GM19240 (cell line): ENCODE data around the gene PDE8B.
A peak's percentile ranks its signal among the peaks of the same experiment; 100 is the strongest.
"Not testable (repeated sequence)": the region's sequence is repeated elsewhere in the genome, so short reads cannot be mapped to it uniquely, and the experiment has no call there.

Experiments
- DNase-seq: peaks from one replicate; pipeline ENCODE4 v3.0.0; 2011; ENCODE audit warnings: low spot score; ENCODE audit not compliant: insufficient read length

The PDE8B gene

DNA sequence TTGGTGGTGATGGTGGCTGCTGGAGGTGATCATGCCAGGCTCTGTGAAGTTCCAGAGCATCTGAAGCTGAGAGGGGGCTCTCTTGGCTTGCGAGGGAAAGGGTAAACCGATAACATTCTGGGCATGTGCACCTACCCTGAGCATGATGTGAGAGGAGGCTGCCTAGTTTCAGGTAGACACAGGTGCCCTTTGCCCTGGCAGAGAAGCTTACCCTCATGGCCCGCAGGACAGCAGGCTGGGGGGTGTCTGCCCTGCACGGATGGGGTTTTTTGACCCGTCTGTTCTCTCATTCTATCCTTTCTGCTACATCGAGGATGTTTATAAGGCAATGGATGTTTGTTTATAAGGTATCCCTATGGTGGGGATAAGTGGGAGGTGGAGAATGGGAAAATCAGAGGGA is 148.8 kb downstream of the PDE8B start:
- DNase-seq: no peak

DNA sequence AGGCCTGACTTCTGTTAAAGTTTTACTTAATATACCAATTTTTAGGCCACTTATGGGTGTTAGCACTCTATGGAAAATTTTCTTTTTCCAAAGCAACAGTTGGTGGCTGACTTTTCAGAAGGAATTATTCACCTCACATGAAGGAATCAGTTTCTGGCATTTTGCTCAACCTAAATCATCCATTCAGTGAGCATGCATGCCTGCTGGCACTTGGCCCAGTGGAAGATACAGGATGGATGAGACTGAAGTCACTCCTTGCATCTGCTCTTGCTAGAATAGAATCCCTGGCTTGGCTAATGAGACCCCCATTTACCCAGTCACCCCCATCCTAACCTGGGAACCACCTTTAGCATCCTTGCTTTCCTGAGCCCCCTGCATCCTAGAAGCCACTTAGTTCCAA is 149.9 kb downstream of the PDE8B start:
- DNase-seq: no peak

DNA sequence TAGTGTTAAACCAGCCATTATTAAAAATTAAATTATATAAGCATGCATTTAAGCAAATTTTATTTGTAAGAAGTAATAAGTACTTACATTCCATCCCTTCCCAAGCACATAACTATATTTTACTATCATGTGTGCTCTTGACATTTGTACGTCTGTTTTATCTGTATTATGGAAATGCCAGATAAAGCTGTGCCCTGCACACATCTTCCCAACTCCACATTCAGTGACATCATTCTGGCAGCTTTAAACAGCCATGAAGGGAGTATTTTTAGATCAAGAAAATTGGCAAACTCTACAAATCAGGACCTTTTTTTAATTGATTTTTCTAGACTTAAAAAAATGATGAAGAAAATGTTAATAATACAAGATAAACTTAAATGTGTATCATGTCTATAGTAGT is 150.5 kb downstream of the PDE8B start:
- DNase-seq: no peak

DNA sequence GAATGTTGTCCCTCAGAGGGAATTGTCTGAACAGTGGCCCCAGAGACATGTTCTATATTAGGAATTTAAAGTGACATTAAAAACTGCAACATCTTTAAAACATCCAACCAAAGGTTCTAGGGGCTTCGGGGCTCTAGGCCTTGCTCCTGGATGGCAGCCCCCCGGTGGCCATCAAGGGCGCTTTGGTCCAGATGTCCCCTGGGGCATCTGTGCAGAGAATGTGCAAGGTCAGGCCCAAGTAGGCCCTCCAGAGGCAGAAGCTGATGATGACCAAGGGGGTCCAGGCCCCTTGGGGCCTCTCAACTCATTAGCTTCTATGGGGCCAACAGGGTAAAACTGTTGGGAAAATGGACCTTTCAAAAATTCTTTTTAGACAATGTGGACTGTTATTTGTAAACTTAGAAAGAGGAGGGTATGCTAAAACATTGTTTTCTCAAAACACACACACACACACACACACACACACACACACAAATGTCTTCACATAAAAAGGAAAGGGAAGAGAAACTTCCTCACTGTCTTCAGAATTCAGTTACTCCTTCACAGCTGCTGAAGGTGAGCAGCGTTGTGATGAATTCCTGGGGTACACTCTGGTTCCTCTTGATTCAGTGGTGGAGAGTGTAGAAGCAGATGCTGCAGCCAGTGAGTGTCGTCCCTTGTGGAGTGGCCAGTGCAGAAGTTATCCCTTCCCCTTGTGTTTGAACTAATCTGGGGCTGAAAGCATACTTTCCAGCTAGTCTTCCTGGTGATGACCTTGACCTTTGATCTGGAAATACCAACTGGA is 156.4 kb downstream of the PDE8B start:
- DNase-seq: no peak

DNA sequence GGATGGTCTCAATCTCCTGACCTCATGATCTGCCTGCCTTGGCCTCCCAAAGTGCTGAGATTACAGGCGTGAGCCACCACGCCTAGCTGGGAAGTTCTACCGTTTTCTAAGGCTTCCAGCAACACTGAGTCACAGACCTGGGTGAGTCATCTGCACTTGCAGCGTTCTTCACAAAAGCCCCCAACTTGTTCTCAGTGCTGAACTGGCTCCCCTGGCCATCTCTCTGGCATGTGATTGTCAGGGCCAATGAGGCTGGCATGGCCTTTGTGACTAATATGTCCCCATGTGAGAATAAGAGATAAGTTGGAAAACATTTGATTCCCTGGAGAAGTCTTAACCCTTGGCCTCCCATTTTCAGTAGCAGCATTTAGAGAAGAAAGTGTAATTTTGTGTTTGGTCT is 157.3 kb downstream of the PDE8B start:
- no peak for DNase-seq

DNA sequence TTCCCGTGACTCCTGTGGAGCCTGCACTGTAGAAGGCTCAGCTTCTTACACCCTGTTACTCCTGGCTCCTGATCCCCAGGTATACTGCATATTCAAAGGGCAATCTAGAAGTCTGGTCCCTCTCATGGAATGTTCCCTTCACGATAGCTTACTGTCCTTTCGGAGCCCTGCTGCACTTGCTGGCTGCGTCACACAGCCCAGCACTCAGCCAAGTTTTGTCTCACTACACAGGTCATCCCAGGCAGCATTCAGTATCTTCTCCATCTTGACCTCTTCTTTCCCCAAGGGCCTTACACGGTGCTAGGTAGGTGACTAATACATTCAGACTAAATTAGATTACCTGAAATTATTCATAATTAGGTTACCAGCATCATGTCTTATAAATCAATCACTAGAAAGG is 157.9 kb downstream of the PDE8B start:
- DNase-seq: no peak

DNA sequence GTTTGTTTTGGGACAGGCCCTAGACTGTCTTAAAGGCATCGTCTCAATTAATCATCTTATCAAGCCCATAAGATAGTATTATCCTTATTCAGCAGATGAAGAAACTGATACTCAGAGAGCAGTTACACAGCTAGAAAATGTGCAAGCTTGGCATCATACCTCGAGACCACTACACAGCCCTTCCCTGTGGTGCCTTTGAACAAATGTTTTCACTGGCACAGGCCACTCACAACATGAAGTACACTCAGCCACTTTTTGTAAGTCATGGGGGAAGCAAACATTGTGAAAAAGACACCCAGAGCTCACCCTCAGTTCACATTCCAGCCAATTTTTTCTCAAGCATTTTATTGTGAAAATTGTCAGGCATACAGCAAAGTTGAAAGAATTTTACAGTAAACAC is 159.1 kb downstream of the PDE8B start:
- DNase-seq: no peak

DNA sequence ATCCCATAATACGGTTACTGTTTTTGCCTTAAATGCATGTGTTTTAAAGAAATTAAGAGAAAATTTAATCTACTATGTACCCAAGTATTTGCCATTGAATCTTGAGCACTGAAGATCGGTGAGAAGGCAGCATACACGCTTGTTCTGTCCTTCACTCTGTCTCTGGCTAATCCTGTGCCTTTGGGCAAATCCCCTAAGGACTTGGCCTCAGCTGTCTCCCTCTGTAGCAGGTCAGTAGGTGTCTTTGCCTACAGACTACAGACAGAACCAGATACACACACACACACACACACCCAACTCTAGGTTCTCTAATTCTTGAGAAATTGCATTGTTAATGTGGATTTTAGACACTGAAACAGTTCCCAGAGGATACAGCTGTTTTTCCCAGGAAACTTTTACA is 164.2 kb downstream of the PDE8B start:
- DNase-seq: no peak

DNA sequence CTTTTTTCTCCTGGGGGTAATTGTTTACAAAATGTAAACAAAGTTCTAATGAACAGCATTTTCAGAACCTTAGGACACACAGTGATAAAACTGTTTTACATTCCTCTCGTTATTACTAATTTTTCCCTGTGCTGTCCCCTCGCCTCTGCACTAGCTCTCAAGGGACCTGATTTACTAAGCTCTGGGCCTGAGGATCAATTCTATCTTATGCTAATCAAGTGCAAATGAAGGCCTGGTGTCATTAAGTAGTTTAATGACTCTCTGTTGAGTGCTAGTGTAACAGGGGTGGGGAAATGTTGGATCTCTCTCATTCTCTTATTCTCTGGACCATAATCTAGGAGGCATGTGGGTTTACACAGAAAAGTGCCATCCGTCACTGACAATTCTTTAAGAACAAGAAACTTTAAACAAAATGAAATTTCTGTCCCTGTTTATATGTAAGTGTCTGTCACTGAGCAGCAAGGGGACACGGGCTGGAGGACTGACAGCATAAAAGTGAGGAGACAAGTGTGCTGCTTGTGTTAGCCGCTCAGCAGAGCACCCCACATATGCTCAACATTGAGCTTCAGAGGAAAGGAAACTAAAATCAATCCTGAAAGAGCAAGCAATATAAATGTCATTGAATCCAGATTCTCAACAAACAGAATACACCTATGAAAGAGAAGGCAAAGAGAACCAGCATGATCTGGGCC is 166.3 kb downstream of the PDE8B start:
- no peak for DNase-seq

DNA sequence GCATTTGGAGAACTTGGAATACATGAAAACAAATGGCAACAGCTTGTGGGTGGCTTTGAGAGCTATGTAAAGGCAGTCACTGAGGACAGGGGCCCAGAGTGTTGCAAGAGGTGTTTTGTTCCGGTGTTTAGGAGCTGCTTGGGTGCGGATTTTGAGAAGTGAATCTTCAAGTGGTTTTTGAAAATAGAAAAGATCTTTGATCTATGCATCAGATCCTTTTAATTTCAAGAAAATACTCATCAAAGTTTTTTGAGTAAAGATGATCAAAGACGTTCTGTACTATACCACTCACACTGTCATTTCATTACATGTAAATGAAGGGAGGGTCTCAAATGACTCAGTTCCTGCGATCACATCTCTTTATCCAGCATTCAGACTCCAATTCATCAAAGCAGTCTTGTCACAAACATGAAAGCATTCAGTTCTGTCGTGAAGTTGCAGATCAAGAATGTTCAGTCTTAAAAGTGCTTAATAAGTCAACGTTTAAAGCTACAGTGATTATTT is 169.1 kb downstream of the PDE8B start:
- peak; percentile 28 for DNase-seq

DNA sequence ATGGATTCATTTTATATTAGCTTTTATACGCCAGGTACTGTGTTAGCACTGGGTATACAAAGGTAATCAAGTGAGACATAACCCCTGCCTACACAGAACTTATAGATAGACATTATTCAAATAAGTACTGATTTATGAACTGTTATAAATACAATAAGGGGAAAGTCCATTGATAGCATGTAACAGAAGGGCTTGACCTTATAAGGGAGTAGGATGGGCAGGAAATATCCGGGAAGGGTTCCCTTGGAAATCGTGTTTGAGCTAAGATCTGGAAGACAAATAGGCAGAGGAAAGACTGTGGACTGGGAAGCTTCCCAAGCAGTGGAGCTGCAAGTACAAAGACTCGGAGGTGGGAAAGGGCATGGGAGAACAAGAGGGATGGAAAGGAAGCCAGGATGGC is 170.2 kb downstream of the PDE8B start:
- no peak for DNase-seq

DNA sequence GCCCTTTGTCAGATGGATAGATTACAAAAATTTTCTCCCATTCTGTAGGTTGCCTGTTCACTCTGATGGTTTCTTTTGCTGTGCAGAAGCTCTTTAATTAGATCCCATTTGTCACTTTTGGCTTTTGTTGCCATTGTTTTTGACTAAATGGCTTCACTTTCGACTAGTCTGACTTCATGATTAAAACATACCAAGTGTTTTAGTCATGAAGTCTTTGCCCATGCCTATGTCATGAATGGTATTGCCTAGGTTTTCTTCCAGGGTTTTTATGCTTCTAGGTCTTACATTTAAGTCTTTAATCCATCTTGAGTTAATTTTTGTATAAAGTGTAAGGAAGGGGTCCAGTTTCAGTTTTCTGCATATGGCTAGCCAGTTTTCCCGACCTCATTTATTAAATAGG is 172.9 kb downstream of the PDE8B start:
- DNase-seq: not testable (repeated sequence)

DNA sequence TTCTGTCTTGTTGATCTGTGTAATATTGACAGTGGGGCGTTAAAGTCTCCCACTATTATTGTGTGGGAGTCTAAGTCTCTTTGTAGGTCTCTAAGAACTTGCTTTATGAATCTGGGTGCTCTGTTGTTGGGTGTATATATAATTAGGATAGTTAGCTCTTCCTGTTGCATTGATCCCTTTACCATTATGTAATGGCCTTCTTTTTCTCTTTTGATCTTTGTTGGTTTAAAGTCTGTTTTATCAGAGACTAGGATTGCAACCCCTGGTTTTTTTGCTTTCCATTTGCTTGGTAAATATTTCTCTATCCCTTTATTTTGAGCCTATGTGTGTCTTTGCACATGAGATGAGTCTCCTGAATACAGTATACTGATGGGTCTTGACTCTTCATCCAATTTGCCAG is 175.9 kb downstream of the PDE8B start:
- DNase-seq: not testable (repeated sequence)

DNA sequence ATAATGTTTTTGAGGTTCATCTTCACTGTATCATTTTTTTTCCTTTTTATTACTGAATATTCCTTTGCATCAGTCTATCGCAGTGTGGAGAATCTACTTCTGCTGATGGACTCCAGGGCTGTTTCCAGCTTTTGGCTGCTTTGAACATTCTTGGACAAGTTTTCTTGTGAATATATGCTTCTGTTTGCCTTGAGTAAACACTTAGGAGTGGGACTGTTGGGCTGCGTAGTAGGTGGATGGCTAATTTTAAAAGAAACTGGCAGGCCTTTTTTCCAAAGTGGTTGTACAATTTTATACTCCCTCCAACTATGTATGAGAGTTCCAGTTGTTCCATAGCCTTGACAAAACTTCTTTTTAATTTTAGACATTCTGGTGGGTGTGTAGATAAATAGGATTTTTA is 179.3 kb downstream of the PDE8B start:
- DNase-seq: no peak

DNA sequence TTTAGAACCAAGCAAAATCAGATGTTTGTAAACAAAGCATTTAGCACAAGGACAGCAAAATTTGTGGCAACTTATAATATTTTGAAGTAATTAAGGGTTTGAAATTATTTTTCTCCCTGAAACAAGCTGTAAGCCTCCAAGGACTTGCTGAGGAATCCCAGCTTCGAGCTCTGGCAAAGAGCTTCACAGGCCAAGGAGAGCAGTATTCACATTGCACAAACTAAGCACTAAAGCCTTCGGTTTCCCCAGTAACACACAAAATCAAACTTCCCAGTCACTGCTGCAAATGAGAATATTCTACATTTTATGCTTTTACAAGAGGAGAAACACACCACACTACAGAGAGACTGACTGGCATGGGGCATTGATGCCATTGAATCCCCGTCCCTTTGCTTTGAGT is 179.7 kb downstream of the PDE8B start:
- no peak for DNase-seq

DNA sequence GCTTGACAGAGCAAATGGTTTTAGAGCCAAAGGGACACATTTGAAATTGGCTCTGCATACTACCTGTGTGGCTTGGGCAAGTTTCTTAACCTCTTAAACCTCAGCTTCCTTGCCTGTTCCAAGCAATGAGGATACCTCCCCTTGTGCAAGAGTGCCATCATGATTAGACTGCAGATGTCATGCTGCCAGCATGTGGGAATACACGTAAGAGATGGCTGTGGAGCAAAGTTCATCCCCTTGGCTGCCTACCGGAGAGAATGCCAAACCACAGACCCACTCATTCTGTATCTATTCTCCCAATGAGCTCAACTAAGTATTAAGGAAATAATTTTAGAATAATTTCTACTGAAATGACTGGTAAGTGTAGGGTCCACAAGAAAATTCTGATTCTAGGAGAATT is 180.3 kb downstream of the PDE8B start:
- no peak for DNase-seq

DNA sequence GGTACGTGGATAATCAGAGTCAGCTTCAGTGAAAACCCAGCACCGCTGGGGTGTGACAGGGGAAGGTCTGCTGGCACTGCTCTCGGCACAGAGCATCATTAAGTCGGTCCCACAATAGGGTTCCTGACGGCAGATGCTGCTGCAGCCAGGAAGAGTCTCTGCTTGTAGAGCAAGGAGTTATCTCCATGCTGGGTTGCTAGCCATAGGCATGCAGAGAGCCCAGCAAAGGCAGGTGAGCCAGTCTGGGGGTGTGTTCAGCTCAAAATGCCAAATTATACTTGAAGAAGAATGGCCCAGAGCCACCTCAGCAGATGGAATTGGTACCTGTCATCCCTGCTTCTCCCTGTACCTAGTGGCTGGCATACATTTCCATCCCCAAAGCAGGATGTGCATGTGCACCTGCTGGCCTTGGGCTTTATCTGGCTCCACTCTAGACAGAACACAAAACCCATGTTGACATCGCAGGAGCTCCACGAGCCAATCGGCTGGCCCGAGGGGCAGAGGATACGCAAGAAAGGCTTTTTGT is 180.8 kb downstream of the PDE8B start:
- no peak for DNase-seq

DNA sequence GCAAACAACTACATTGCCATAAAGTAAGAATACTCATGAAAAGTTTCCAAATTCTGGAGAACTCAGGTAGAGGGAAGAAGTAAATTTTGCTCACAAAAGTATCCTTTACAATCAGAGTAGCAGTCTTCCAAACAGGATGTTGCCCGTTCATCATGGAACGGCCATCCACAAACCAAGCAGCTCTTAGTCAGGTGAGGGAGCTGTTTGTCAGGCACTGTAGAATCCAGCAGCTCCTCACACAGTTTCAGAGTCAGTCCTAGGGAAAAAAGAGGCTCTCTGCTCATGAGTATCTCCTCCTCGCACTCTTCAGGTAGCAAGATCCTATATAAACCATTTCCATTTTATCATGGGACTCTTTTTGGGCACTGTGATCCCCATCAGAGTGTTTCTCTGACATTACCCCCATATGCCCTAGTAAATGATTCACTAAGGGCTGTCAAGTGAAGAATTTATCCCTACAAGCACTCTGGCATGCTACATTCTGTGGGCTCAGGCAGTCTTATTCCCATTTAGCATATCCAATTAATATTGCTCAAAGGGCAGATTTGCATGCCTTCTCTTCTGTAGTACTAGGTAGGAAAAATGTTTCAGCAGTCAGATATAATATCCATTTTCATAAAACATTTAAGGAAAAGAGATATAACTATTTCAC is 183.7 kb downstream of the PDE8B start:
- DNase-seq: no peak

DNA sequence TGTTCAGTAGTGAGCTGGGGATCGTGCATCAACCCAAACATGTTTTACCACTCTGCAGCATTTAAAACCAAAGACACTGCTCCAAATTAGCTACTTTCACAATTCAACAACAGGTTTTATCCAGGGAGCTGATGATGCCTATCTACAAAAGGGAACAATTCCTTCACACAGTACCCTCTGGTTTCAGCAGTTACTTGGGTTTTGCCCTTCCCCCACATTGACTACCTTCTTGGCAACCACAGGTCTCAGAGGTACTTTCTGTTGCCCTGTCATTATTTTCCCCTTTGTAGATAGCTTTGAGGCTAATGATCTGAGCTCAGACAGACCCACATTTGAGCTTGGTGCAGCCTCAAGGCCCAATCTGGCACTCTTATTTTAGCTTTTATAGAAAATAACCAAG is 185.5 kb downstream of the PDE8B start:
- no peak for DNase-seq

DNA sequence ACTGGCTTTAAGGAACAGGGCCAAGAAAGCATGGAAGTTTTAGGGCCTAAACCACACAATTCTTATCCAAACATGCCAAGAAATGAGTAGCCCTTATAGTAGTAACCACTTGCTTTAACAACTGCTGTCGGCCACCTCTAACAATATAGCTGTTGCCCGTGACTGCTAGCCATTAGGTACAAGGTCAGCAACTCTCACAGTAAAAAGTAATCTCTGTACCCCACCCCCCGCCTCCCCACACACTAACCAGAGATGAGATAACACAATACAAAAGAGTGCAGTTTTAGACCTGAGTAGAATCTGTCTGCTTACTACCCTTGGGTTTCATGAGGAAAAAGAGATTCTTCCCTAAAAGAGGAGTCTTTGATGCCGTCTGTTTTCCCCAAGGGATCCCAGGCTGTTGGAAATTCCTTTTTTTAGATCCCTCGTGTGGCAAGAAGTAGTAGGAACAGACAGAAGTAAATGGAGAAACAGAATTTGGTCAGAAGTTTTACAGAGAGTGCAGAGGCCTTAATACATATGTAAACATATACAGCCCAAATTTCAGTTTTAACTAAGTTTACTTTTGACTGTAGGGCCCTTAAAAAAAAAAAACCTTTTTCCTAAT is 187.3 kb downstream of the PDE8B start:
- no peak for DNase-seq

DNA sequence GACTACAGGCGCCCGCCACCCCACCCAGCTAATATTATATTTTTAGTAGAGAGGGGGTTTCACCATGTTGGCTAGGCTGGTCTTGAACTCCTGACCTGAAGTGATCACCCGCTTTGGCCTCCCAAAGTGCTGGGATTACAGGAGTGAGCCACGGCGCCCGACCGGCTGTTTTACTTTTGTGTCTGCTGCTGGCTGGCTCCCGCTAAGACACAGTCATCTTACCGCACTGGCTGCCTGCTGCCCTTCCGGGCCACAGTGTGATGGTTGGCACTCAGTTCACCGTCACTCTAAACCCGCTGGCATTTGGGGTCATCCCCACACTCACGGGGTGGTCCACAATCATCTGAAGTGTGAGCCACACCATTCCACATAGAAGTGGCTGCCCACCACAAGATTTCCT is 188.0 kb downstream of the PDE8B start:
- DNase-seq: no peak

DNA sequence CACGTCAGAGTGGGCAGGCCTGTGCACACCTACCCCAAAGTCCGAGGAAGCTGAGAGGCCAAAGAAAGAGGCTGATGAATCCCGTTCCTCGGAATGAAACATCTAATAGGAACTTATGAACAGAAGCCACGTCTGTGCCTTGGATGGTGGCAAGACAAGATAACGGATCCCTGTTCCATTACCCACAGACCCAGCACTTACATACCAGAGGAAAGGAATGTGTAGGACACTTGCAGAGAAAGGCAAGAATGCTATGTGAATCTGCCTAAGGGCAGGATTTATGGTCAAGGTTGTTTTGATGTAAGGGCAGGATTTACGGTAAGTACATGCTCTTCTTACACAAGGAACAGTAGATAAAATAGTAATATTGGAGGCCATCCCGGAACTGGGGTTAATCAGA is 188.4 kb downstream of the PDE8B start:
- no peak for DNase-seq
